Osteocyte (in vitro differentiated cells): Measurements from ENCODE around the gene PCMT1. TPM values are rescaled to one million over a fixed set of nuclear protein-coding genes. Genes with fewer than 3 reads are reported as not detected.

Experiments
- DNase-seq: peaks from one replicate; pipeline ENCODE4 v3.0.0; 2021; ENCODE audit warnings: mixed read lengths; ENCODE audit not compliant: unreplicated experiment; ENCODE audit errors: extremely low spot score
- H3K27ac Mint-ChIP-seq: one replicate; pipeline ENCODE4 v1.8.0; 2021; ENCODE audit warnings: mild to moderate bottlenecking, mixed read lengths; ENCODE audit not compliant: unreplicated experiment
- H3K27me3 Mint-ChIP-seq: one replicate; pipeline ENCODE4 v1.8.0; 2021; ENCODE audit warnings: mixed read lengths; ENCODE audit not compliant: unreplicated experiment
- H3K36me3 Mint-ChIP-seq: one replicate; pipeline ENCODE4 v1.8.0; 2021; ENCODE audit warnings: mixed read lengths; ENCODE audit not compliant: unreplicated experiment
- H3K4me1 Mint-ChIP-seq: one replicate; pipeline ENCODE4 v1.8.0; 2021; ENCODE audit warnings: mixed read lengths; ENCODE audit not compliant: unreplicated experiment
- H3K4me3 Mint-ChIP-seq: one replicate; pipeline ENCODE4 v1.8.0; 2021; ENCODE audit warnings: mild to moderate bottlenecking, moderate library complexity, mixed read lengths; ENCODE audit not compliant: unreplicated experiment
- H3K9me3 Mint-ChIP-seq: one replicate; pipeline ENCODE4 v1.8.0; 2021; ENCODE audit warnings: mixed read lengths; ENCODE audit not compliant: unreplicated experiment
- long read RNA-seq: library from polyadenylated mRNA; unstranded; transcript quantifications from one replicate; pipeline ENCODE4 v2.0.0, GENCODE V29; 2021
- total RNA-seq: library from RNA; stranded (reverse); gene quantifications from 2 replicates; pipeline ENCODE4 v1.2.1, GENCODE V29; 2021
- TF ChIP-seq, protein P1 (sequence below): fragments of 200-600 bp; sonication (generic); IDR thresholded peaks from 2 replicates; pipeline ENCODE4 v1.5.0; 2021; ENCODE audit warnings: antibody characterized with exemption, mild to moderate bottlenecking, moderate library complexity

Gene PCMT1
- 75.8 and 76.2 TPM in 2 replicates for total RNA-seq
- long read RNA-seq, transcript PCMT1-201 (7 exons, 1,293 nt) = minor isoform, 17 of 597 reads
- long read RNA-seq, transcript PCMT1-205 (8 exons, 1,984 nt) = minor isoform, 255 of 597 reads
- long read RNA-seq, transcript PCMT1-203 (8 exons, 1,938 nt) = major isoform, 292 of 597 reads
- long read RNA-seq, partial matches to known transcripts = 2 of 597 reads
- long read RNA-seq, other reads (novel, unspliced or antisense) = 30 of 597 reads

DNA sequence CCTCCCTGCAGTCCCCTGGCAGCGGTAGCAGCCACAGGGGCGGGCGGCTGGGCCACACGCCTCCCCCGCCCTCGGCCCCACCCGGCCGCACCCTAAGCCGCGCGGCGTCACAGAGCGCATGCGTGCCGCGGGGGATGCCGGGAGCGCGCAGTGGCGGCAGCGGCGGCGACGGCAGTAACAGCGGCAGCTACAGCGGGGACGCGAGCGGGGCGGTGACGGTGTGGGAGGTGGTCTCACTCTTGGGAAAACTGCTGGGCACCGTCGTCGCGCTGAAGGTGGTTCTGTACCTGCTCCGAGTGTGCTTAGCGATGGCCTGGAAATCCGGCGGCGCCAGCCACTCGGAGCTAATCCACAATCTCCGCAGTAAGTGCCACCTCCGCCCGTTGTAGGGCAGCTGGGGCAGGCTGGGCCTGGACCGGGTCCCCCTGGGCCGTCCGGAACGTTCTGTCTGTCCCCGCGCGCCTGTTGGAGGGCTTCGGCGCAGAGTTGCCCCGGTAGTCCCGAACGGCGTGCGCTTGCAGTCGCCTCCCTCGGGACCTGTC is at the start of gene PCMT1:
Gene PCMT1, plus strand, starts transcription at position 148 of the 542 bp plus-strand sequence. Its CDS starts 161 bp downstream, at position 309.
- no peaks in the 10 kb centered on the region for H3K9me3 Mint-ChIP-seq
- peaks cover 35% of the 10 kb centered on the region for H3K4me1 Mint-ChIP-seq
- peak within 1 kb of the TSS; percentile 83 for H3K27ac Mint-ChIP-seq
- TF ChIP-seq, protein P1, sequence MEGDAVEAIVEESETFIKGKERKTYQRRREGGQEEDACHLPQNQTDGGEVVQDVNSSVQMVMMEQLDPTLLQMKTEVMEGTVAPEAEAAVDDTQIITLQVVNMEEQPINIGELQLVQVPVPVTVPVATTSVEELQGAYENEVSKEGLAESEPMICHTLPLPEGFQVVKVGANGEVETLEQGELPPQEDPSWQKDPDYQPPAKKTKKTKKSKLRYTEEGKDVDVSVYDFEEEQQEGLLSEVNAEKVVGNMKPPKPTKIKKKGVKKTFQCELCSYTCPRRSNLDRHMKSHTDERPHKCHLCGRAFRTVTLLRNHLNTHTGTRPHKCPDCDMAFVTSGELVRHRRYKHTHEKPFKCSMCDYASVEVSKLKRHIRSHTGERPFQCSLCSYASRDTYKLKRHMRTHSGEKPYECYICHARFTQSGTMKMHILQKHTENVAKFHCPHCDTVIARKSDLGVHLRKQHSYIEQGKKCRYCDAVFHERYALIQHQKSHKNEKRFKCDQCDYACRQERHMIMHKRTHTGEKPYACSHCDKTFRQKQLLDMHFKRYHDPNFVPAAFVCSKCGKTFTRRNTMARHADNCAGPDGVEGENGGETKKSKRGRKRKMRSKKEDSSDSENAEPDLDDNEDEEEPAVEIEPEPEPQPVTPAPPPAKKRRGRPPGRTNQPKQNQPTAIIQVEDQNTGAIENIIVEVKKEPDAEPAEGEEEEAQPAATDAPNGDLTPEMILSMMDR = no peak
- peak; percentile 97 for DNase-seq
- H3K27me3 Mint-ChIP-seq = no peaks in the 10 kb centered on the region
- H3K36me3 Mint-ChIP-seq = no peaks in the 10 kb centered on the region
- H3K4me3 Mint-ChIP-seq = peak within 1 kb of the TSS; percentile 89

DNA sequence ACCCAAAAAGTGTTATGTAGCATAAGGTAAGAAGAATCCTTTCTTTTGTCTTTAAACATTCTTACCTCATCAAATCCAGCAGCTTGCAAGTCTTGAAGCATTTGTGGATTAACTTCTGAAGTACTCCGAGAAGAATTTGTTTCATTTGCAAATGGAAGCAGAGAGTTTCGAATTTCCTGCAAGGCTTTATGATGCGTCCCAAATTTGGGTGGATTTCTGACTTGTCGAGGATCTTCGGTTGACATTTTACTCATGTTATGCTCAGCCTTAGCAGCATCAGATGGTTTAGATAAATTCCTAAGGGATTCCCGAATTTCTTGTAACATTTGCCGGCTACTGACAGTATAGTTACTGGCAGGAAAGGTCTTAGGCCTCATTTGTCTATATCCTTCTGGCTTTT is 47.8 kb upstream of the PCMT1 start:
- Mint-ChIP-seq H3K4me3 (no peak overlapping the region), H3K27me3 (no peaks in the 10 kb centered on the region), H3K27ac (peak overlapping the region; percentile 27), H3K9me3 (no peaks in the 10 kb centered on the region), H3K36me3 (peaks cover 4% of the 10 kb centered on the region), H3K4me1 (peaks cover 21% of the 10 kb centered on the region)
- no peak for DNase-seq
- TF ChIP-seq, protein P1 = no peak

DNA sequence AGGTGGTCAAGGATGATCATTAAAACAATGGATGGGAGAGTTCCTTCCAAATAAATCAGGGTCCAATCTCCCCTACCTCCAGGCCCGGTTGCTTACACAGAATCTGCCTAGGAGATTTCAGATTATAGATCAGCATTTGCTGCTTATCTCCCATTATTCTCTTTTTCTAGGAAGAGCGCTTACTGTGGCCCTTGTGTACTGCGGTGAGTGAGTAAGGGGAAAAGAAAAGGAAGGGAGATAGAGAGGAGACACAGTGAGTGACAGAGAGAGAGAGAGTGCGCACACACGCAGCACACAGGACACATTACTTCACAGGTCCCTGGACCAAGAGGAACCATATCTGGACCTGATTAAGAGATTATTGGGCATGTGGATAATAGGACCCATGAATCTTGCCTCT is 37.8 kb upstream of the PCMT1 start:
- peaks cover 4% of the 10 kb centered on the region for H3K36me3 Mint-ChIP-seq
- no peak overlapping the region for H3K4me3 Mint-ChIP-seq
- H3K27ac Mint-ChIP-seq = no peak overlapping the region
- peaks cover 34% of the 10 kb centered on the region for H3K4me1 Mint-ChIP-seq
- H3K27me3 Mint-ChIP-seq = no peaks in the 10 kb centered on the region
- no peak for DNase-seq
- H3K9me3 Mint-ChIP-seq = no peaks in the 10 kb centered on the region
- TF ChIP-seq, protein P1 = no peak

DNA sequence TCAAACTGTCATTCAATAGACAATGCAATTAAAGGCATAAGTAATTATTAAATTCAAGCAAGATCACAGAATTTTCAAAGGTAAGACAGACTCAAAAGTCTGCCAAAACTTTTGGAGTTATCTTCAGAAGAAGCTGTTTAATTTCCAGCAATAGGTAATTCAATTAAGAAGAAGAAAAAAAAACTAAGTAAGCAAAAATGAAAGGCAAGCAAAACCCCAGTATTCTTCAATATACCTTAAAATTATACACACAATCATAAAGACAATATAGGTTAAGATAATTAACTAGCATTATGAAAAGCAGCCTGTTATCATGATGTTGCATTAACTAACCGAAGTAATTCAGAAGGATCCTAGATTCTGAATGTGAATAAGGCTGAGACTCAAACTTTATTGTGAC is 35.1 kb upstream of the PCMT1 start:
- peaks cover 31% of the 10 kb centered on the region for H3K4me1 Mint-ChIP-seq
- H3K27ac Mint-ChIP-seq = no peak overlapping the region
- no peaks in the 10 kb centered on the region for H3K27me3 Mint-ChIP-seq
- H3K9me3 Mint-ChIP-seq = no peaks in the 10 kb centered on the region
- DNase-seq = no peak
- peaks cover 4% of the 10 kb centered on the region for H3K36me3 Mint-ChIP-seq
- H3K4me3 Mint-ChIP-seq = no peak overlapping the region
- TF ChIP-seq, protein P1 = no peak

DNA sequence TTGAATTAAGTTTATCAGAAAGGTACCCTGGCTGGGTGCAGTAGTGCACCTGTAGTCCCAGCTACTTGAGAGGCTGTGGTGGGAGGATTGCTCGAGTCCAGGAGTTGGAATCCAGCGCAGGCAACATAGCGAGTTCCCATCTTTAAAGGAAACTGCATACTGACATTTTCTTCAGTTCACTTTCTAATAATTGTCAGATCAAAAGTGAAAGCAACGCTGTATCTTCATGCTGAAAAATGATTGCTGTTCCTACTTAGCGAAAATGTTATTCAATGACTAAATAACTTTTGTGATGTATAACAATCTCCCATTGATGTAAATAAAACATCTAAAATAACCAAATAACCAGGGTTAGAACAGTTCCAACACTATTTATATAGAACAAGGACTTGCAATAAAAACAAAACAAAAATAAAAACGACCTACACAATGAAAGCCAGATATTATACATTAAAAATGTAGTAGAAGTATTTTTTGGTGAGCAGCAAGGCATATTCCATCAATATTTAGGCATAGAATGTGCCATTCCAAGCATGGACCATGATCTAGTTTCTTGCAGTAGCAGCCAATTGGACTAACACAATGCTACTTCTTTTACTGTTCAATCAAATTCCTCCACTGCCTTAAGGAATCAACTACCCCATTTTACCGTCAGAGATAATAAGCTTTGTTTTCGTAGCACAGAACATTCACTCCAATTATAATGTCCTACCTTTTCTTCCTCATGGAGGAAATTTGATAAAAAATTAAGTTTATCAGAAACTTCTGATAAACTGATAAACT is 33.2 kb upstream of the PCMT1 start:
- Mint-ChIP-seq H3K9me3 (no peaks in the 10 kb centered on the region), H3K4me3 (peak overlapping the region; percentile 96), H3K36me3 (no peaks in the 10 kb centered on the region), H3K27me3 (no peaks in the 10 kb centered on the region), H3K4me1 (peaks cover 27% of the 10 kb centered on the region), H3K27ac (peak overlapping the region; percentile 99)
- TF ChIP-seq, protein P1 = no peak
- DNase-seq = no peak
